IMR-90 (cell line): Measurements from ENCODE around the gene NKRF. TPM values are rescaled to one million over a fixed set of nuclear protein-coding genes. Genes with fewer than 3 reads are reported as not detected.

Source experiments
- ATAC-seq: fragments of 200-7000 bp; cut with Tn5 transposase; 2 replicates; pipeline ENCODE4 v1.9.1; 2020; ENCODE audit warnings: low read depth, mild to moderate bottlenecking, moderate library complexity
- BruUV-seq: library from RNA; stranded (reverse); fragments of 400-500 nt; replicated peaks from 2 replicates; lab custom pipeline; 2021; lab: Mats Ljungman, UMichigan
- CTCF ChIA-PET: fragments of 300-600 bp; formaldehyde crosslinking; extraction: SDS; loops from one replicate; lab custom pipeline; 2021; ENCODE audit warnings: antibody characterized with exemption; lab: Yijun Ruan, JAX
- POLR2A ChIA-PET: fragments of 300-600 bp; sonication (Branson Sonifier 250); formaldehyde crosslinking; loops from one replicate; lab custom pipeline; 2022; ENCODE audit warnings: antibody characterized with exemption; ENCODE audit not compliant: unreplicated experiment; lab: Charles Lee
- DNase-seq: peaks from one replicate; pipeline ENCODE4 v3.0.0; 2013
- H2AFZ ChIP-seq: replicated peaks from 2 replicates; pipeline ENCODE3; 2013; ENCODE audit warnings: low read length, mild to moderate bottlenecking; ENCODE audit not compliant: poor library complexity
- H2AK5ac ChIP-seq: 2 replicates; pipeline ENCODE4 v1.6.1; 2013; ENCODE audit warnings: low read depth, low read length, inconsistent platforms
- H2AK9ac ChIP-seq: replicated peaks from 2 replicates; pipeline ENCODE3; 2013; ENCODE audit warnings: mild to moderate bottlenecking, low read depth, low read length, moderate library complexity; ENCODE audit not compliant: poor library complexity
- H2BK120ac ChIP-seq: 2 replicates; pipeline ENCODE4 v1.6.1; 2013; ENCODE audit warnings: low read depth, low read length, inconsistent platforms
- H2BK15ac ChIP-seq: 3 replicates; pipeline ENCODE4 v1.6.1; 2013; ENCODE audit warnings: low read depth, low read length, inconsistent platforms
- H2BK20ac ChIP-seq: 2 replicates; pipeline ENCODE4 v1.6.1; 2013; ENCODE audit warnings: low read depth, mild to moderate bottlenecking, inconsistent platforms, low read length, moderate library complexity
- H2BK5ac ChIP-seq: 2 replicates; pipeline ENCODE4 v1.6.1; 2013; ENCODE audit warnings: mild to moderate bottlenecking, low read depth, low read length, inconsistent platforms; ENCODE audit not compliant: poor library complexity, severe bottlenecking
- H3K14ac ChIP-seq: replicated peaks from 2 replicates; pipeline ENCODE4 v1.6.1; 2013; ENCODE audit warnings: low read depth, low read length, inconsistent platforms
- H3K18ac ChIP-seq: 2 replicates; pipeline ENCODE4 v1.6.1; 2013; ENCODE audit warnings: low read depth, low read length, control low read depth
- H3K23ac ChIP-seq: 2 replicates; pipeline ENCODE4 v1.6.1; 2013; ENCODE audit warnings: low read depth, low read length, inconsistent platforms
- H3K27ac ChIP-seq: 2 replicates; pipeline ENCODE4 v1.5.1; 2013; ENCODE audit warnings: mild to moderate bottlenecking, control low read depth, low read length; ENCODE audit not compliant: insufficient read depth
- H3K27me3 ChIP-seq: 2 replicates; pipeline ENCODE4 v1.6.1; 2013; ENCODE audit warnings: low read length; ENCODE audit not compliant: control insufficient read depth, insufficient read depth
- H3K36me3 ChIP-seq: 2 replicates; pipeline ENCODE4 v1.6.1; 2013; ENCODE audit warnings: low read length, mixed read lengths; ENCODE audit not compliant: control insufficient read depth, insufficient read depth
- H3K4ac ChIP-seq: 2 replicates; pipeline ENCODE4 v1.6.1; 2013; ENCODE audit warnings: low read depth, low read length, inconsistent platforms
- H3K4me1 ChIP-seq: 2 replicates; pipeline ENCODE4 v1.6.1; 2013; ENCODE audit warnings: low read length, mixed read lengths; ENCODE audit not compliant: control insufficient read depth, insufficient read depth
- H3K4me2 ChIP-seq: 2 replicates; pipeline ENCODE4 v1.6.1; 2013; ENCODE audit warnings: low read depth, mild to moderate bottlenecking, control low read depth, low read length, moderate library complexity
- H3K4me3 ChIP-seq: 2 replicates; pipeline ENCODE4 v1.5.1; 2013; ENCODE audit warnings: low read depth, mild to moderate bottlenecking, control low read depth, low read length, moderate library complexity; ENCODE audit not compliant: insufficient read depth
- H3K56ac ChIP-seq: 2 replicates; pipeline ENCODE4 v1.6.1; 2013; ENCODE audit warnings: low read length, inconsistent platforms; ENCODE audit not compliant: insufficient read depth; ENCODE audit errors: extremely low read depth
- H3K79me1 ChIP-seq, 2 experiments: 2 replicates each; pipeline ENCODE4 v1.6.1; 2013; ENCODE audit warnings: low read length in 2 of 2, inconsistent platforms in 1 of 2, low read depth in 1 of 2
- H3K9ac ChIP-seq: 2 replicates; pipeline ENCODE4 v1.6.1; 2013; ENCODE audit warnings: low read depth, low read length, control low read depth
- H3K9me1 ChIP-seq: 2 replicates; pipeline ENCODE4 v1.6.1; 2013; ENCODE audit warnings: low read length, inconsistent platforms; ENCODE audit not compliant: insufficient read depth
- H3K9me3 ChIP-seq: 2 replicates; pipeline ENCODE4 v1.6.1; 2013; ENCODE audit warnings: low read length; ENCODE audit not compliant: control insufficient read depth, insufficient read depth
- H4K20me1 ChIP-seq: 2 replicates; pipeline ENCODE4 v1.6.1; 2013; ENCODE audit warnings: low read length, inconsistent platforms; ENCODE audit not compliant: insufficient read depth
- H4K5ac ChIP-seq: 2 replicates; pipeline ENCODE4 v1.6.1; 2013; ENCODE audit warnings: mild to moderate bottlenecking, low read depth, low read length, control low read depth
- H4K8ac ChIP-seq, 2 experiments: 2 replicates each; pipeline ENCODE4 v1.6.1; 2013; ENCODE audit warnings: low read depth in 2 of 2, low read length in 2 of 2, control low read depth in 1 of 2, inconsistent platforms in 1 of 2
- H4K91ac ChIP-seq: 2 replicates; pipeline ENCODE4 v1.6.1; 2013; ENCODE audit warnings: low read depth, low read length, inconsistent platforms; ENCODE audit not compliant: insufficient read depth
- BHLHE40 ChIP-seq: fragments of 150-350 bp; IDR thresholded peaks from 2 replicates; pipeline ENCODE4 v1.6.1; 2016; ENCODE audit warnings: mild to moderate bottlenecking, low read depth, low read length
- CEBPB ChIP-seq: IDR thresholded peaks from 2 replicates; pipeline ENCODE4 v1.6.1; 2012; ENCODE audit warnings: low read depth, low read length, improper control_type of control experiment
- CHD1 ChIP-seq: IDR thresholded peaks from 2 replicates; pipeline ENCODE4 v1.6.1; 2012; ENCODE audit warnings: low read depth, low read length, improper control_type of control experiment
- FOS ChIP-seq: fragments of 150-350 bp; IDR thresholded peaks from 2 replicates; pipeline ENCODE4 v1.6.1; 2016; ENCODE audit warnings: low read depth, low read length
- MAFK ChIP-seq: IDR thresholded peaks from 2 replicates; pipeline ENCODE4 v1.6.1; 2012; ENCODE audit warnings: low read depth, low read length, improper control_type of control experiment
- MAZ ChIP-seq: IDR thresholded peaks from 2 replicates; pipeline ENCODE4 v1.6.1; 2012; ENCODE audit warnings: low read depth, mild to moderate bottlenecking, low read length, improper control_type of control experiment, moderate library complexity, borderline replicate concordance
- MXI1 ChIP-seq: IDR thresholded peaks from 2 replicates; pipeline ENCODE4 v1.6.1; 2012; ENCODE audit warnings: low read depth, mild to moderate bottlenecking, low read length, moderate library complexity, borderline replicate concordance
- NFE2L2 ChIP-seq: fragments of 150-350 bp; IDR thresholded peaks from 2 replicates; pipeline ENCODE4 v1.6.1; 2016; ENCODE audit warnings: low read depth, mild to moderate bottlenecking, low read length
- POLR2A ChIP-seq: IDR thresholded peaks from 2 replicates; pipeline ENCODE4 v1.6.1; 2012; ENCODE audit warnings: mild to moderate bottlenecking, low read depth, low read length
- RAD21 ChIP-seq: IDR thresholded peaks from 2 replicates; pipeline ENCODE4 v1.6.1; 2012; ENCODE audit warnings: low read length, improper control_type of control experiment
- RCOR1 ChIP-seq: IDR thresholded peaks from 2 replicates; pipeline ENCODE4 v1.6.1; 2012; ENCODE audit warnings: mild to moderate bottlenecking, low read length, improper control_type of control experiment; ENCODE audit not compliant: insufficient replicate concordance
- RFX5 ChIP-seq: IDR thresholded peaks from 2 replicates; pipeline ENCODE4 v1.8.0; 2012; ENCODE audit warnings: low read depth, mild to moderate bottlenecking, low read length, moderate library complexity
- SMC3 ChIP-seq: fragments of 150-350 bp; IDR thresholded peaks from 2 replicates; pipeline ENCODE4 v1.6.1; 2016; ENCODE audit warnings: low read depth, mild to moderate bottlenecking, antibody characterized with exemption, low read length, moderate library complexity
- WGBS, 2 experiments: methylation state at CpG; one replicate each; pipeline versions ENCODE4 v1.1.5 to v1.1.7; 2013; ENCODE audit warnings: missing lambda C conversion rate in 2 of 2; ENCODE audit not compliant: insufficient read length in 1 of 2; ENCODE audit errors: extremely low coverage in 2 of 2; 5-methylcytosine and 5-hydroxymethylcytosine counted together
- dilution Hi-C: fragments of 300-500 bp; cut with HindIII; formaldehyde crosslinking; loops from one replicate; pipeline ENCODE4 v1.14.3; 2018; ENCODE audit warnings: low sequenced_read_pairs; ENCODE audit not compliant: unreplicated experiment
- in situ Hi-C: fragments of 300-500 bp; cut with MboI; formaldehyde crosslinking; loops from 3 replicates; pipeline ENCODE4 v1.14.3; 2019; ENCODE audit warnings: low sequenced_read_pairs, inconsistent platforms, mixed read lengths
- intact Hi-C: fragments of 100-400 bp; cut with micrococcal nuclease; formaldehyde crosslinking; loops from 2 replicates; pipeline ENCODE4 v1.10.0; 2022
- polyA plus RNA-seq, 3 experiments: library from polyadenylated mRNA; depleted of rRNA; stranded (reverse); fragments of >200 nt; gene quantifications; 2 replicates each; pipeline ENCODE4 v1.2.3, GENCODE V29; 2012; ENCODE audit warnings: low replicate concordance in 1 of 3
- total RNA-seq: library from RNA; depleted of rRNA; stranded (reverse); fragments of >200 nt; gene quantifications from 2 replicates; pipeline ENCODE4 v1.2.3, GENCODE V29; 2012
- TF ChIP-seq, protein P1 (sequence below): conservative IDR thresholded peaks from 2 replicates; pipeline ENCODE4 v1.5.1; 2012; ENCODE audit warnings: mild to moderate bottlenecking, low read depth, low read length, improper control_type of control experiment
- TF ChIP-seq, protein P2 (sequence below): fragments of 150-350 bp; IDR thresholded peaks from 2 replicates; pipeline ENCODE4 v1.6.1; 2017; ENCODE audit warnings: mild to moderate bottlenecking, antibody characterized with exemption, low read length, low read depth
- TF ChIP-seq, protein P3 (sequence below): fragments of 150-350 bp; IDR thresholded peaks from 2 replicates; pipeline ENCODE4 v1.6.1; 2016; ENCODE audit warnings: low read depth, mild to moderate bottlenecking, low read length, moderate library complexity, borderline replicate concordance

Gene NKRF
- total and polyA plus RNA-seq, 2 of the 4 experiments (the other 2 are of a cell fraction), result 2.2 to 4.1 TPM

DNA sequence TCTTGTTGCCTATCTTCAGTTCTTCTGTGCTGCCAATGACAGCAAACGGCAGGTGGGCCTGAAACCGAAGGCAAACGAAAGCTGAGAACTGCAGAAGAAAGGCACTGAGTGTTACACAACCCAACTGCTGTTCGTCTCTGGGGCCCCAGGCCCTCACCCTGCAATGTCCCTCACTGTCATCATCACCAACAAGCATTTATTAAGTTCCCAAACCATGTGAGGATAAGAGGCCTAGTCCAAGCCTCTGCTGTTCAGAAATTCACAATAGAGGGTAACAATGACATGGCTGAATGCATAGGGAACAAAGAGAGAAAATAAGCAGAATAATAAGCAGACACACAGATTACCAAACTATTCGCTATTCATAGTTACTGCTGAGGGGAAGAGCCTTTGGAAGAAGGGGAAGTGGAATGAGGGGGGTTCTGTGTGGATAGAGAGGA is 34.5 kb upstream of the NKRF start:
- Histone ChIP-seq H3K4me2 (no peak overlapping the region), H3K23ac (no peak overlapping the region), H2BK5ac (no peak overlapping the region), H4K8ac (no peak overlapping the region), H3K9me1 (no peaks in the 10 kb centered on the region), H3K56ac (no peak overlapping the region), H3K79me1 (no peaks in the 10 kb centered on the region), H4K91ac (no peak overlapping the region), H3K9me3 (no peaks in the 10 kb centered on the region), H3K9ac (no peak overlapping the region), H2BK15ac (no peak overlapping the region), H3K27ac (no peak overlapping the region), H2BK20ac (no peak overlapping the region), H4K5ac (no peak overlapping the region), H2BK120ac (no peak overlapping the region), H3K18ac (no peak overlapping the region), H3K36me3 (peaks cover 5% of the 10 kb centered on the region), H3K14ac (no peak overlapping the region), H4K20me1 (no peaks in the 10 kb centered on the region), H3K27me3 (no peaks in the 10 kb centered on the region), H3K4ac (no peak overlapping the region), H3K4me1 (no peaks in the 10 kb centered on the region), H3K4me3 (no peak overlapping the region), H2AK5ac (no peak overlapping the region), H2AFZ (no peak overlapping the region), H2AK9ac (no peak overlapping the region)
- intact Hi-C loops, result no loop called here
- no peak for ATAC-seq
- no TSS peak for BruUV-seq
- ChIA-PET POLR2A (no interaction called here), CTCF (no interaction called here)
- TF ChIP-seq RFX5 (no peak), CHD1 (no peak), FOS (no peak), MAFK (no peak), NFE2L2 (no peak), BHLHE40 (no peak), POLR2A (no peak), RAD21 (no peak), MXI1 (no peak), SMC3 (no peak), RCOR1 (no peak), MAZ (no peak), CEBPB (no peak)
- TF ChIP-seq, protein P1, sequence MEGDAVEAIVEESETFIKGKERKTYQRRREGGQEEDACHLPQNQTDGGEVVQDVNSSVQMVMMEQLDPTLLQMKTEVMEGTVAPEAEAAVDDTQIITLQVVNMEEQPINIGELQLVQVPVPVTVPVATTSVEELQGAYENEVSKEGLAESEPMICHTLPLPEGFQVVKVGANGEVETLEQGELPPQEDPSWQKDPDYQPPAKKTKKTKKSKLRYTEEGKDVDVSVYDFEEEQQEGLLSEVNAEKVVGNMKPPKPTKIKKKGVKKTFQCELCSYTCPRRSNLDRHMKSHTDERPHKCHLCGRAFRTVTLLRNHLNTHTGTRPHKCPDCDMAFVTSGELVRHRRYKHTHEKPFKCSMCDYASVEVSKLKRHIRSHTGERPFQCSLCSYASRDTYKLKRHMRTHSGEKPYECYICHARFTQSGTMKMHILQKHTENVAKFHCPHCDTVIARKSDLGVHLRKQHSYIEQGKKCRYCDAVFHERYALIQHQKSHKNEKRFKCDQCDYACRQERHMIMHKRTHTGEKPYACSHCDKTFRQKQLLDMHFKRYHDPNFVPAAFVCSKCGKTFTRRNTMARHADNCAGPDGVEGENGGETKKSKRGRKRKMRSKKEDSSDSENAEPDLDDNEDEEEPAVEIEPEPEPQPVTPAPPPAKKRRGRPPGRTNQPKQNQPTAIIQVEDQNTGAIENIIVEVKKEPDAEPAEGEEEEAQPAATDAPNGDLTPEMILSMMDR, result no peak
- TF ChIP-seq, protein P2, sequence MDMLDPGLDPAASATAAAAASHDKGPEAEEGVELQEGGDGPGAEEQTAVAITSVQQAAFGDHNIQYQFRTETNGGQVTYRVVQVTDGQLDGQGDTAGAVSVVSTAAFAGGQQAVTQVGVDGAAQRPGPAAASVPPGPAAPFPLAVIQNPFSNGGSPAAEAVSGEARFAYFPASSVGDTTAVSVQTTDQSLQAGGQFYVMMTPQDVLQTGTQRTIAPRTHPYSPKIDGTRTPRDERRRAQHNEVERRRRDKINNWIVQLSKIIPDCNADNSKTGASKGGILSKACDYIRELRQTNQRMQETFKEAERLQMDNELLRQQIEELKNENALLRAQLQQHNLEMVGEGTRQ, result no peak
- TF ChIP-seq, protein P3, sequence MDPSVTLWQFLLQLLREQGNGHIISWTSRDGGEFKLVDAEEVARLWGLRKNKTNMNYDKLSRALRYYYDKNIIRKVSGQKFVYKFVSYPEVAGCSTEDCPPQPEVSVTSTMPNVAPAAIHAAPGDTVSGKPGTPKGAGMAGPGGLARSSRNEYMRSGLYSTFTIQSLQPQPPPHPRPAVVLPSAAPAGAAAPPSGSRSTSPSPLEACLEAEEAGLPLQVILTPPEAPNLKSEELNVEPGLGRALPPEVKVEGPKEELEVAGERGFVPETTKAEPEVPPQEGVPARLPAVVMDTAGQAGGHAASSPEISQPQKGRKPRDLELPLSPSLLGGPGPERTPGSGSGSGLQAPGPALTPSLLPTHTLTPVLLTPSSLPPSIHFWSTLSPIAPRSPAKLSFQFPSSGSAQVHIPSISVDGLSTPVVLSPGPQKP, result no peak
- dilution Hi-C loops, result no loop called here
- no peak for DNase-seq
- in situ Hi-C loops, result no loop called here
- WGBS, 2 experiments, result no CpG with 5 or more reads among the region's 5 CpGs
